HG03135 (cell line): Measurements from ENCODE around the gene KLHL15.

Experiments used
- ATAC-seq: cut with Tn5 transposase; IDR thresholded peaks from one replicate; pipeline ENCODE4 v1.9.1; 2021; ENCODE audit warnings: mild to moderate bottlenecking, moderate library complexity; ENCODE audit not compliant: unreplicated experiment

Gene KLHL15

DNA sequence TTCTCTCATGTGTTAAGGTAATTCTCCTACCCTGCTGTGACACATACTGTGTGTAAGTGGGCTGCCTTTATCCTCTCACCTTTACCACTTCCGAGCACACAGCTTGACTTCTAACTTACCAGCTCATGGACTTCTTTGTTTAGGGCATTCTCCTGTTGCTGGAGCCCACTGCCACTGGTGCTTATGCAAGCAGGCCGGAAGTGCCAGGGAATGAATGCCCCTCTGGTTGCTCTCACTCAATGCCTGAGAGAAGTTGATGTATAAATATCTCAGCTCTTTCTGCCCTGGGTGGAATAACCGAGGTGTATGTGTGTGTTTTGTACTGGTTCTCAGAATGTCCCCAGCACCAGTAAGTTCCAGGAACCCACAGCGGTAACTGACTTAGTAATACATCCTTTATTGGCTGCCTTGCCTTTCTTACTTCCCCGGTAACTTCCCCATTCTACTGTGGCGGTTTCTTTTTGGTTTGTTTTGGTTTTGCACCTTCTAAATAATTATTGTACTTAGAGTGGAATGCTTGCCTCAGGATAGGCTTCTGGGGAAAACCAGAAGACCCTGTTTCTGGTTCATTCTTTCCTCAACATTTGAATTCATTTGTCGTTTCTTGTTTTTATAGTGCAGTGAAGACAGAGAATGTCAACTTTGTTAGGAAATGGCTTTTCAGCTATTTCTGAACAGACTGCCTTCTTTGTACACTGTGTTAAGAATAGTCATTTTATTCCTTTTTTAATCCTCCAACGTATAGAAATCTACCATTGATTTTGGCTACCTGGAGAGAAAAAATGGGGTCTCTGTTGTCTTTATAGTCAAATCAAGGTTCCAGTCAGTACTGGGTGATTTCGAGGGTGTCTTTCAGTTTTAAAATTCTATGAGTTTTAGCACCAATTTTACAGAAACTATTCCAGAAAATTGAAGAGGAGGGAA lies 73.7 kb downstream of the KLHL15 start:
- peak; percentile 96 for ATAC-seq

DNA sequence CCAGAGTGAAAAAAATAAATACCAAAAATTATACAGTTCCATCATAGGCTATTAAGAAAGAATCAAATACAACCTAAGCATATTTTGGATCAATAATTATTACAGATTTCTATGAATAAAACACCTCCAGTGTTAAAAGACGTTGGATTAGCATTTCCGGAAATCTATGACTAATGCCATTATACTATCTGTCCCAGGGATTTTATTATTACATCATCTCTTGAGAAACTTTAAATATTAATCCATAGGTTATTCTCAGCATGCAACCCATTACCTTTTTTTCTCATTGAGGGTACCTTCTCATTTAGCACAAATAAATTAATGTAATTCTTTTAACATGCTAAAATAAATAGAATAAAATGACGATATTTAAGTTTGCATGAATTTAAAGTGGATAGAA lies 74.6 kb downstream of the KLHL15 start:
- no peak for ATAC-seq

DNA sequence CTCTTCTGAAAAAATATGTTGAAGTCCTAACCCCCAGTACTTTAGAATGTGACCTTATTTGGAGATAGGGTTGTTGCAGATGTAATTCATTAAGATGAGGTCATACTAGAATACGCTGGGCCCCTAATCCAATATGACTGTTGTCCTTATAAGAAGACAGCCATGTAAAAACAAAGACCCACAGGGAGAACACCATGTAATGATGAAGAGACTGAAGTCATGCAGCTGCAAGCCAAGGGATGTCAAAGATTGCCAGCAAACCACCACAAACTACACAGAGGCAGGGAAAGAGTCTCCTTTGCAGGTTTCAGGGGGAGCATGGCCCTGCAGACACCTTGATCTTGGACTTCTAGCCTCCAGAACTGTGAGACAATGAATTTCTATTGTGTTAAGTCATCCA lies 81.8 kb downstream of the KLHL15 start:
- no peak for ATAC-seq

DNA sequence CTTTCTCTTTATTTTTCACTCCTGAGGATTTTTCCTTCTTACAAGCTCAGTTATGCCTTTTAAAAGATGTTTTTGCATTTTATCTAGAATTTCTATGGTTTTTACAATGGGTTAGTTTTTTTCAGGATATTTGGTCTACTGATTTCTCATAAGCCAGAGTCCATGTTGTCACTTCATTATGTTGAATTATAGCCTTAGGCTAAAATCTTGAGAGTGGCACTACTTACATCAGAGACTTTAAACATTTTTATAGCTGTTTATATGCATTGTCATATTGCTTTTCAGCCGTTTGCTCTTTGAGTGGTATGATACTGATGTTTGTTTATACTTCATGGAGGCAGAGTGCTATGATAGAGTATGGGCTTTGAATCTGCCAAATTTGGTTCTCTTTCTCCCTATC lies 82.8 kb downstream of the KLHL15 start:
- no peak for ATAC-seq

DNA sequence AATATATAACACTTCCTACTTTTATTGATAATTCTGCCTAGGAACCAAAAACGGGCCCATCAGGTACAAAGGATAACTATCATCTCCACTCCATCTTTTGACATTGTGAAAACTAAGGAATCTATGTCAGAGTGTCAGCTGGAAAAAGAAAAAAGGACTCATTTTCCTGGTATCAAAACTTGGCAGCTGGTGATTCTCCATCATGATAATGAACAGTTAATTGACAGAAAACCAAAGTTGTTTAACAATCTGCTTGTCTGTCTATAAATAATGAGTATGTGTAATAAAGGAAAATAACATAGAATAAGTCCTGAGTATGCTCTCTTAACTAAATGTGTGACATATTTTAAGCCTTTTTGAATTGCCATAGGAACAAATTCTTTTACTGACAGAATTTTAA lies 87.8 kb downstream of the KLHL15 start:
- no peak for ATAC-seq

DNA sequence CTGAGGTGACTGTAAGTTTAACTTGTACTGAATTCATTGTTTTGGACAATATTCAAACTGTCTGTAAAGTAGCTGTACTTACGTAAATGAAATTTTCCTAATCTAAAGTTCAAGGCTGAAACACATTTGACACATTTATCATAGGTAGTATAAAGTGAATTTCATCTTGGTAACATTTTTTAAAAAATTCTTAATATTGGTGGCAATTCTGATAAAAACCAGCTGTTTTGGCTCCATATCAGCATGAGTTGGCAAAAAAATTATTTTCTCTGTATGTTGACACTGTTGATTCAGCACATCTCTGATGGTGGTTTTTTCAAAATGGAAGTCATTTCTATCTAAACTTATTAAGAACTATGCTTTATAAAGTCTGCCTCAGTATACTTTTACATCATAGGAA lies 88.3 kb downstream of the KLHL15 start:
- ATAC-seq: no peak

DNA sequence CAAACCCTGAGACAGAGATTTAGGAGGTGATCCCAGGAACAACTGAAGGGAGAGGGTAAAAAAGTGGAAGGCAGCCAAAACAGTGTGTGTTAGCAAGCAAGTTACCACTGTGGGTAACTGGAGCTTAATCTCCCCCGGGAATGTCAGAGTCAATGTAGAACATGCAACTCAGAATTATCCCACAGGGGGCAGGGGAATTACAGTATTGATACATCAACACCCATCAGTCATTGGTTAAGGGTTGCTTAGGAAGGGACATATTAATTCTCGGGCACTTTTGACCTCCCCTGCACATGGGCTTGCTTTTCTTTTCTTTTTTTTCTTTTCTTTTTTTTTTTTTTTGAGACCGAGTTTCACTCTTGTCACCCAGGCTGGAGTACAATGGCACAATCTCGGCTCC lies 89.9 kb downstream of the KLHL15 start:
- no peak for ATAC-seq

DNA sequence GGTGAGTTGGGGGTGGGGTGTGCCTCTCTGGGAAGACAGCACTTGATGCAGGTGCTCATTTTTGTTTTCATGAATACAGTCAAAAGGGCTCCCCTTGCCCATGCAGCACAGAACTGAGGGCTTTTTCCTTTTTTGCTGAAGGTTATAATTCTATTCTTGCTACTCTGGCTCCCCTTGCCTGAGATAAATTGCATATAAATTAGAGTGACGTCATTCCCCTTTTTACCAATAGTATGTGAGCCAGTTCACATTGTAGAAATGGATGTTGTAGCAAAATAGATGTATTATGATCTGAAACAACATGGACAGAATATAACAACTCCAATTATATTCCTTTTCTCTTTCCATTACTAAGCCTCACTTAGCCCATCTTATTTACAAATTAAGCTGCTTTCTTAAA lies 90.8 kb downstream of the KLHL15 start:
- ATAC-seq: no peak

DNA sequence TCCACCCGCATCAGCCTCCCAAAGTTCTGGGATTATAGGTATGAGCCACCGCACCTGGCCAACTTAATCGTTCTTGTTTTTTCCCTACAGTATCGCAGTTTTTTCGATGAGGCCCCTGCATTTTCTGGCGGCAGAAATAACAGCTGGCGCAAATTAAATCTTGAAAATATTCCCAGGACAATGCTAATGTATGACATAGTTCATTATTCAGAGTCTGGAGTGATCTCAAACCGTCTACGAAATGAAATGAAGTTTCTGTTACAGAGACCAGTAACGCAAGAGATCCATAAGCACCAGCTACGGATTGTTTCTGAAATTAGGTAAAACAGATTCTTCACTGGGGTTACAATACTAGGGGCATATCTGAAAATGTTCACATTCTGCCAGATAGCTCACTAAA lies 91.9 kb downstream of the KLHL15 start:
- no peak for ATAC-seq
